Endothelial cell (in vitro differentiated cells): Measurements from ENCODE around the gene MACROH2A2. TPM values are rescaled to one million over a fixed set of nuclear protein-coding genes. Genes with fewer than 3 reads are reported as not detected.

Experiments
- DNase-seq: peaks from one replicate; pipeline ENCODE4 v3.0.0; 2021; ENCODE audit warnings: low spot score
- H3K27ac Mint-ChIP-seq: one replicate; pipeline ENCODE4 v1.8.0; 2021; ENCODE audit warnings: mixed read lengths, inconsistent platforms; ENCODE audit not compliant: unreplicated experiment
- H3K27me3 Mint-ChIP-seq: one replicate; pipeline ENCODE4 v1.8.0; 2021; ENCODE audit warnings: mild to moderate bottlenecking, moderate library complexity, mixed read lengths, inconsistent platforms; ENCODE audit not compliant: unreplicated experiment
- H3K36me3 Mint-ChIP-seq: one replicate; pipeline ENCODE4 v1.8.0; 2021; ENCODE audit warnings: mild to moderate bottlenecking, low read depth, mixed read lengths, inconsistent platforms; ENCODE audit not compliant: unreplicated experiment
- H3K4me1 Mint-ChIP-seq: one replicate; pipeline ENCODE4 v1.8.0; 2021; ENCODE audit warnings: mild to moderate bottlenecking, mixed read lengths, inconsistent platforms; ENCODE audit not compliant: unreplicated experiment
- H3K4me3 Mint-ChIP-seq: one replicate; pipeline ENCODE4 v1.8.0; 2021; ENCODE audit warnings: mild to moderate bottlenecking, mixed read lengths, inconsistent platforms; ENCODE audit not compliant: unreplicated experiment
- H3K9me3 Mint-ChIP-seq: one replicate; pipeline ENCODE4 v1.8.0; 2021; ENCODE audit warnings: mixed read lengths, inconsistent platforms; ENCODE audit not compliant: unreplicated experiment
- CTCF ChIP-seq: fragments of 200-600 bp; sonication (generic); IDR thresholded peaks from one replicate; pipeline ENCODE4 v1.5.0; 2021; ENCODE audit warnings: antibody characterized with exemption; ENCODE audit not compliant: unreplicated experiment
- total RNA-seq: library from RNA; stranded (reverse); fragmentation: NEBNext Ultra II Directional; extraction: Animal tissue kit (Norgen Biotek cat#: 25700); gene quantifications from one replicate; pipeline ENCODE4 v1.2.1, GENCODE V29; 2021; ENCODE audit not compliant: unreplicated experiment

Gene MACROH2A2
- total RNA-seq, 1 donor from 2014 or later = 75.2 TPM

- peaks cover 12% of the 10 kb centered on the region for H3K36me3 Mint-ChIP-seq
- peaks cover 5% of the 10 kb centered on the region for H3K27me3 Mint-ChIP-seq
- H3K27ac Mint-ChIP-seq = no peak overlapping the region
- H3K4me3 Mint-ChIP-seq = no peak overlapping the region
- DNase-seq = no peak
- H3K4me1 Mint-ChIP-seq = no peaks in the 10 kb centered on the region
- TF ChIP-seq CTCF = no peak
- no peaks in the 10 kb centered on the region for H3K9me3 Mint-ChIP-seq
These were observed 33.4 kb downstream of the MACROH2A2 start for GRCh38 chr10:70085975-70086613.

GRCh38 chr10:70087616-70088307, 35.1 kb downstream of the MACROH2A2 start:
- Mint-ChIP-seq H3K4me1 (no peaks in the 10 kb centered on the region), H3K36me3 (peaks cover 17% of the 10 kb centered on the region), H3K9me3 (no peaks in the 10 kb centered on the region), H3K27me3 (peaks cover 3% of the 10 kb centered on the region), H3K27ac (no peak overlapping the region), H3K4me3 (no peak overlapping the region)
- TF ChIP-seq CTCF = no peak
- no peak for DNase-seq

- H3K9me3 Mint-ChIP-seq = no peaks in the 10 kb centered on the region
- no peak for DNase-seq
- H3K27me3 Mint-ChIP-seq = peaks cover 3% of the 10 kb centered on the region
- H3K4me1 Mint-ChIP-seq = no peaks in the 10 kb centered on the region
- peaks cover 17% of the 10 kb centered on the region for H3K36me3 Mint-ChIP-seq
- no peak overlapping the region for H3K27ac Mint-ChIP-seq
- H3K4me3 Mint-ChIP-seq = no peak overlapping the region
- no peak for TF ChIP-seq CTCF
These were observed 35.7 kb downstream of the MACROH2A2 start for GRCh38 chr10:70088308-70088698.

GRCh38 chr10:70090013-70090412, 37.4 kb downstream of the MACROH2A2 start:
- Mint-ChIP-seq H3K36me3 (peaks cover 30% of the 10 kb centered on the region), H3K27ac (no peak overlapping the region)

More at GRCh38 chr10:70090013-70090412, 37.4 kb downstream of the MACROH2A2 start:
- TF ChIP-seq CTCF = no peak
- Mint-ChIP-seq H3K9me3 (no peaks in the 10 kb centered on the region), H3K4me3 (no peak overlapping the region), H3K4me1 (no peaks in the 10 kb centered on the region), H3K27me3 (peaks cover 3% of the 10 kb centered on the region)
- DNase-seq = no peak
